Stimulated activated CD4-positive, alpha-beta T cell treated with anti-CD3 and anti-CD28 coated beads, Interleukin-1b, Interleukin-23, amount 100 ng/mL, for 24 hours (primary cell): ENCODE results near the gene SACM1L.
A peak's percentile ranks its signal among the peaks of the same experiment; 100 is the strongest.
"Not testable (repeated sequence)": the region's sequence is repeated elsewhere in the genome, so short reads cannot be mapped to it uniquely, and the experiment has no call there.

Source experiments
- DNase-seq, 4 experiments: peaks; one replicate each; pipeline ENCODE4 v3.0.0-alpha.2; 2020; ENCODE audit warnings: low read depth in 4 of 4, low spot score in 1 of 4

SACM1L gene

GRCh38 chr3:45666757-45667431 is 22.3 kb upstream of the SACM1L start:
- no peak for DNase-seq

GRCh38 chr3:45667569-45667934 is 21.6 kb upstream of the SACM1L start:
- no peak for DNase-seq

GRCh38 chr3:45670436-45670835 is 18.8 kb upstream of the SACM1L start:
- DNase-seq: no peak

- DNase-seq: no peak
Measured at GRCh38 chr3:45670991-45671390, 18.2 kb upstream of the SACM1L start.

GRCh38 chr3:45673273-45673672 is 15.9 kb upstream of the SACM1L start:
- no peak for DNase-seq

GRCh38 chr3:45676325-45677032 is 12.7 kb upstream of the SACM1L start:
- no peak for DNase-seq

GRCh38 chr3:45677033-45677446 is 12.2 kb upstream of the SACM1L start:
- peak in 1 of 4 experiments; percentile 43 for DNase-seq

GRCh38 chr3:45677841-45678240 is 11.4 kb upstream of the SACM1L start:
- no peak for DNase-seq

GRCh38 chr3:45679805-45680204 is 9.4 kb upstream of the SACM1L start:
- DNase-seq: no peak

- DNase-seq: no peak
Measured at GRCh38 chr3:45681221-45681620, 8.0 kb upstream of the SACM1L start.

GRCh38 chr3:45681846-45682245 is 7.3 kb upstream of the SACM1L start:
- no peak for DNase-seq

GRCh38 chr3:45682311-45682710 is 6.9 kb upstream of the SACM1L start:
- no peak for DNase-seq

GRCh38 chr3:45682786-45683185 is 6.4 kb upstream of the SACM1L start:
- DNase-seq: no peak

- DNase-seq: no peak
Measured at GRCh38 chr3:45683417-45684326, 5.5 kb upstream of the SACM1L start.

- DNase-seq: no peak
Measured at GRCh38 chr3:45684327-45684892, 4.8 kb upstream of the SACM1L start.

- not testable (repeated sequence) for DNase-seq
Measured at GRCh38 chr3:45685722-45686121, 3.5 kb upstream of the SACM1L start.

GRCh38 chr3:45686850-45687249 is 2.3 kb upstream of the SACM1L start:
- DNase-seq: no peak

GRCh38 chr3:45687828-45688193 is 1.4 kb upstream of the SACM1L start:
- no peak for DNase-seq

GRCh38 chr3:45688194-45688881 is 858 bp upstream of the SACM1L start:
- DNase-seq: no peak

GRCh38 chr3:45689787-45690145 is 570 bp downstream of the SACM1L start:
- DNase-seq: no peak
